Measurements from ENCODE around the gene GPR68.

Gene GPR68

DNA sequence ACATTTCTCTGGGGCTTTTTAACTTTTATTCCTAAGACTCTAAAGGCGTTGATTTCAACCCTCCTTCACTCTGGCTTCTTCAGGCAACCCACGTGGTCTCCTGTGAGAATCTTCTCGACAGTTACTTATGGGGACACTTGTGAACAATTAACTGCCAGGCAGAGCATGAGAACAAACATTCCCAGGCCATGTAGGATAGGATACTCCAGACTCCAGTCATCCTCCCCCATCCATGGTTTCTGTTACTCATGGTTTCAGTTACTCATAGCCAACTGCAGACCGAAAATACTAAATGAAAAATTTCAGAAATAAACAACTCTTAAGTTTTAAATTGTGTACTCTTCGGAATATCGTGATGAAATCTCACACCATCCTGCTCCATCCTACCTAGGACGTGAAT lies 19.5 kb downstream of the GPR68 start:
- TF ChIP-seq CTCF (IDR thresholded peaks at IDR 0.05; ENCODE audit: low read depth, low read length, missing control alignments): no peak
- H3K4me3 ChIP-seq (ENCODE audit: low read depth, low read length): no peak overlapping the region
- no peak for DNase-seq (ENCODE audit: low read depth)

- no peak for TF ChIP-seq CTCF (IDR thresholded peaks at IDR 0.05; ENCODE audit: low read depth, low read length, missing control alignments)
- H3K4me3 ChIP-seq (ENCODE audit: low read depth, low read length): no peak overlapping the region
- no peak for DNase-seq (ENCODE audit: low read depth)
Observed at GRCh38 chr14:91223028-91223783, 21.3 kb downstream of the GPR68 start.

DNA sequence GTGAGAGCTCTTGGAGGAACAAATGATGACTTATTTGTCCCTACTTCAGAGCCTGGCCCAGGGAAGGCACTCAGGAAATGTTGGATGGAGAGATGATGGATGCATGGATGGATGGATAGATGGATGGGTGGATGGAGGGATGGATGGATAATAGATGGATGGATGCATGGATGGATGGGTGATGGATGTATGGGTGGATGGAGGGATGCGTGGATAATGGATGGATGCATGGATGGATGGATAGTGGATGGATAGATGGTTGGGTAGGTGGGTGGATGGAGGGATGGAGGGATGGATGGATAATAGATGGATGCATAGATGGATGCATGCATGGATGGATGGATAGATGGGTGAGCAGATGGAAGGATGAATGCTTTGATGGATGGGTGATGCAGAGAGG lies 23.2 kb downstream of the GPR68 start:
- DNase-seq (ENCODE audit: low read depth): no peak
- no peak overlapping the region for H3K4me3 ChIP-seq (ENCODE audit: low read depth, low read length)
- no peak for TF ChIP-seq CTCF (IDR thresholded peaks at IDR 0.05; ENCODE audit: low read depth, low read length, missing control alignments)

GRCh38 chr14:91220581-91221000 lies 23.9 kb downstream of the GPR68 start:
- no peak overlapping the region for H3K4me3 ChIP-seq (ENCODE audit: low read depth, low read length)
- TF ChIP-seq CTCF (IDR thresholded peaks at IDR 0.05; ENCODE audit: low read depth, low read length, missing control alignments): no peak
- DNase-seq (ENCODE audit: low read depth): no peak

DNA sequence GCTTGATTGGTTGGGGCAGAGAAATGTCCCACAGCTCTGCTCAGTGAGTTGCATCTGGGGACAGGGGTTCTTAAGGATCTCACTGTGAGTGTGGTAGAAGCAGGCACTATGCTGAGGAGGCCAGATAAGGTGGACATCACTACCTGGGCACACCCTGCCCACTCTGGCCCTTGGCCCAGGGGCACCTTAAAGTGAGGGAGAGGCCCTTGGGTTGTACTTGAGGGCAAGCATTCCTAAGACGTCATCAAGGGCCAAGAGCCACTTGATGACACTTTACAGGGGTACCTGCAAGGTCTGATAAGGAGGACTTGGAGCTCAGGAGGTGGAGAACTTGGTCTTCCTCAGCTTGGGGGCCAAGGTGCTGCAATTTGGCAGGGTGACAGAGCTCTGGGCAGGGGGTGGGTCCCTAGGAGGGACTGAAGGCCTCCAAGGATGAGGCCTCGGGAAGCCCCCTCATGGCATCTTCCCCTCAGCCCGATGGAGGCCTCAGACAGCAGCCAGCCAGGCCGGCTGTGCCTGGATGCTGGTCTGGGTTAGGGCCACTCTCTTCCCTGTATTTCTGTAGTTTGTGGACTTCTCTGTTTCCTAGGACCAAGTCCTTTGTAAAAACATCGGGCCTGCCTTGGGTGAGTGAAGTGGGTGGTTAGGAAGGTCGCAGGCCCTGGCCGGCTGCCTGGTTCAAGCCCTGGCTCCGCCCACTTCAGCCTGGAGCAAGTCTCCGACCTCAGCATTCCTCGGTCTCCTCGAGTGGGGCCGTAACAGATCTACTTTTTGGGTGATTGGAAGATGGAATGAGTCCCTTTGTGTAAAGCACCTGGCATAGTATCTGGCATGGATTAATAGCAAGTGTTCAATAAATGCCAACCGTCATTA lies 24.8 kb downstream of the GPR68 start:
- H3K4me3 ChIP-seq (ENCODE audit: low read depth, low read length): no peak overlapping the region
- TF ChIP-seq CTCF (IDR thresholded peaks at IDR 0.05; ENCODE audit: low read depth, low read length, missing control alignments): no peak
- DNase-seq (ENCODE audit: low read depth): no peak

- no peak for TF ChIP-seq CTCF (IDR thresholded peaks at IDR 0.05; ENCODE audit: low read depth, low read length, missing control alignments)
- DNase-seq (ENCODE audit: low read depth): no peak
- no peak overlapping the region for H3K4me3 ChIP-seq (ENCODE audit: low read depth, low read length)
Observed at GRCh38 chr14:91218014-91218413, 26.5 kb downstream of the GPR68 start.

Measured in GM12864 (cell line).